Activated CD8-positive, alpha-beta memory T cell treated with anti-CD3 and anti-CD28 coated beads, Interleukin-2, amount 50 U/mL, for 48 hours (primary cell): Measurements from ENCODE around the gene CCNH.

Experiments used
- DNase-seq: peaks from one replicate; pipeline ENCODE4 v3.0.0-alpha.2; 2020

CCNH gene

DNA sequence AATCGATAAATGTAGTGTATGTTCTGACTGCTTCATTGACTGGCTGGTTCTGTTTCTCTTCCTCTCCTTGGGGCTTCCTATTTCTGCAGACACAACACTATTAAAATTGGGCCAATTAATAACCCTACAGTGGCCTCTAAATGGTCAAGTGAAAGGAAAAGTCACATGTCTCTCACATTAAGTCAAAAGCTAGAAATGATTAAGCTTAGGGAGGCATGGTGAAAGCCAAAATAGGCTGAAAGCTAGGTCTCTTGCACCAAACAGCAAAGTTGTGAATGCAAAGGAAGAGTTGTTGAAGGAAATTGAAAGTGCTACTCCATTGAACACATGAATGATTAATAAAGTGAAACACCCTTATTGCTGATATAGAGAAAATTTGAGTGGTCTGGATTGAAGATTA is 58.2 kb downstream of the CCNH start:
- no peak for DNase-seq

GRCh38 chr5:87347841-87348240 is 64.9 kb downstream of the CCNH start:
- no peak for DNase-seq

- DNase-seq = no peak
Observed at GRCh38 chr5:87347272-87347671, 65.5 kb downstream of the CCNH start.
